SK-N-SH (cell line): ENCODE data around the gene FKBP7. TPM values are rescaled to one million over a fixed set of nuclear protein-coding genes. Genes with fewer than 3 reads are reported as not detected.
"Not testable (repeated sequence)": the region's sequence is repeated elsewhere in the genome, so short reads cannot be mapped to it uniquely, and the experiment has no call there.

Source experiments
- CTCF ChIA-PET: fragments of 300-600, 350-600 bp; formaldehyde crosslinking; extraction: SDS; loops from one replicate; lab custom pipeline; 2021; lab: Yijun Ruan, JAX
- POLR2A ChIA-PET: fragments of 350-600 bp; sonication (Branson Sonifier 250); formaldehyde crosslinking; extraction: SDS; loops from one replicate; lab custom pipeline; 2020; ENCODE audit warnings: antibody characterized with exemption, inconsistent platforms; lab: Yijun Ruan, JAX
- DNase-seq: peaks from one replicate; pipeline ENCODE4 v3.0.0; 2012
- H2AFZ ChIP-seq: fragments of 200-600 bp; sonication (generic); 2 replicates; pipeline ENCODE4 v1.8.1; 2016; ENCODE audit warnings: antibody characterized with exemption, mild to moderate bottlenecking, low read depth
- H3F3A ChIP-seq: fragments of 200-600 bp; sonication (generic); replicated peaks from 2 replicates; pipeline ENCODE3; 2016; ENCODE audit warnings: antibody characterized with exemption, mild to moderate bottlenecking; ENCODE audit not compliant: insufficient read depth
- H3K27ac ChIP-seq, 2 experiments: fragments of 200-500 bp in 1 of 2; fragments of 200-600 bp in 1 of 2; sonication (Bioruptor generic) in 1 of 2; sonication (generic), shearing (Covaris generic) in 1 of 2; 2 replicates each; pipeline versions ENCODE4 v1.5.1 to v1.6.1; 2014 to 2016; ENCODE audit warnings: low read depth in 2 of 2, inconsistent platforms in 1 of 2, low read length in 1 of 2, mild to moderate bottlenecking in 1 of 2, mixed read lengths in 1 of 2
- H3K27me3 ChIP-seq: fragments of 200-600 bp; sonication (generic), shearing (Covaris generic); 2 replicates; pipeline ENCODE4 v1.6.1; 2016; ENCODE audit warnings: mixed run types; ENCODE audit not compliant: insufficient read depth
- H3K36me3 ChIP-seq, 2 experiments: fragments of 200-500 bp in 1 of 2; fragments of 200-600 bp in 1 of 2; sonication (Bioruptor generic) in 1 of 2; sonication (generic) in 1 of 2; replicated peaks in 1 of 2; 2 replicates each; pipeline versions ENCODE3 to v1.5.1; 2014 to 2016; ENCODE audit warnings: low read length in 1 of 2, mild to moderate bottlenecking in 1 of 2; ENCODE audit not compliant: insufficient read depth in 2 of 2, control insufficient read depth in 1 of 2
- H3K4me1 ChIP-seq, 2 experiments: fragments of 200-500 bp in 1 of 2; fragments of 200-600 bp in 1 of 2; sonication (Bioruptor generic) in 1 of 2; sonication (generic), shearing (Covaris generic) in 1 of 2; 2 replicates each; pipeline versions ENCODE4 v1.5.1 to v1.6.1; 2014 to 2016; ENCODE audit warnings: low read depth in 1 of 2, low read length in 1 of 2, mixed run types in 1 of 2; ENCODE audit not compliant: insufficient read depth in 2 of 2, control insufficient read depth in 1 of 2
- H3K4me2 ChIP-seq: fragments of 200-600 bp; sonication (generic), shearing (Covaris generic); 2 replicates; pipeline ENCODE4 v1.6.1; 2017; ENCODE audit warnings: mixed run types
- H3K4me3 ChIP-seq, 2 experiments: fragments of 200-500 bp in 1 of 2; fragments of 200-600 bp in 1 of 2; sonication (Bioruptor generic) in 1 of 2; sonication (generic), shearing (Covaris generic) in 1 of 2; 2 replicates each; pipeline versions ENCODE4 v1.5.1 to v1.8.1; 2014 to 2016; ENCODE audit warnings: low read depth in 2 of 2, inconsistent platforms in 1 of 2, low read length in 1 of 2, mild to moderate bottlenecking in 1 of 2, mixed read lengths in 1 of 2, moderate library complexity in 1 of 2
- H3K79me2 ChIP-seq: fragments of 200-600 bp; sonication (generic); 2 replicates; pipeline ENCODE4 v1.8.1; 2017; ENCODE audit warnings: mild to moderate bottlenecking; ENCODE audit not compliant: insufficient read depth
- H3K9ac ChIP-seq: fragments of 200-600 bp; sonication (generic); 2 replicates; pipeline ENCODE4 v1.6.1; 2017; ENCODE audit warnings: mixed run types
- H3K9me2 ChIP-seq: fragments of 200-600 bp; sonication (generic); 2 replicates; pipeline ENCODE4 v1.6.1; 2017; ENCODE audit warnings: mixed run types
- H3K9me3 ChIP-seq: fragments of 200-600 bp; sonication (generic); 2 replicates; pipeline ENCODE4 v1.6.1; 2017; ENCODE audit warnings: mixed run types, mild to moderate bottlenecking, moderate library complexity
- H4K20me1 ChIP-seq: fragments of 200-600 bp; sonication (generic); 2 replicates; pipeline ENCODE4 v1.6.1; 2017; ENCODE audit warnings: mild to moderate bottlenecking, mixed run types; ENCODE audit not compliant: insufficient read depth
- ELF1 ChIP-seq: IDR thresholded peaks from 2 replicates; pipeline ENCODE4 v1.4.0; 2012
- GATA2 ChIP-seq: sonication (generic); formaldehyde crosslinking; IDR thresholded peaks from 2 replicates; pipeline ENCODE4 v1.5.0; 2020; ENCODE audit warnings: mild to moderate bottlenecking, missing genetic modification reagents
- IRF3 ChIP-seq: fragments of 150-350 bp; IDR thresholded peaks from 2 replicates; pipeline ENCODE4 v1.6.1; 2016; ENCODE audit warnings: mild to moderate bottlenecking, low read depth, low read length
- JUND ChIP-seq: IDR thresholded peaks from 2 replicates; pipeline ENCODE4 v1.4.0; 2012
- MAX ChIP-seq: IDR thresholded peaks from 2 replicates; pipeline ENCODE4 v1.4.0; 2012; ENCODE audit warnings: low read depth
- MEF2A ChIP-seq: IDR thresholded peaks from 2 replicates; pipeline ENCODE4 v1.4.0; 2012; ENCODE audit warnings: low read depth, borderline replicate concordance
- MXI1 ChIP-seq: IDR thresholded peaks from 2 replicates; pipeline ENCODE4 v1.6.1; 2012; ENCODE audit warnings: mild to moderate bottlenecking, low read depth, low read length, improper control_type of control experiment
- PBX3 ChIP-seq: IDR thresholded peaks from 2 replicates; pipeline ENCODE4; 2012
- RCOR1 ChIP-seq: fragments of 150-350 bp; IDR thresholded peaks from 2 replicates; pipeline ENCODE4 v1.6.1; 2017; ENCODE audit warnings: antibody characterized with exemption, low read length
- SMC3 ChIP-seq: IDR thresholded peaks from 2 replicates; pipeline ENCODE4 v1.6.1; 2012; ENCODE audit warnings: low read depth, low read length, improper control_type of control experiment
- TAF1 ChIP-seq: IDR thresholded peaks from 2 replicates; pipeline ENCODE4 v1.6.1; 2012; ENCODE audit warnings: low read depth, mild to moderate bottlenecking, low read length, moderate library complexity, borderline replicate concordance
- USF2 ChIP-seq: fragments of 150-350 bp; IDR thresholded peaks from 2 replicates; pipeline ENCODE4 v1.6.1; 2017; ENCODE audit warnings: antibody characterized with exemption, low read length, low read depth, borderline replicate concordance
- YY1 ChIP-seq: IDR thresholded peaks from 2 replicates; pipeline ENCODE4 v1.4.0; 2012; ENCODE audit warnings: low read depth, mild to moderate bottlenecking
- ZBTB33 ChIP-seq: IDR thresholded peaks from 2 replicates; pipeline ENCODE4 v1.4.0; 2012; ENCODE audit warnings: low read depth, borderline replicate concordance
- WGBS: methylation state at CpG from one replicate; pipeline ENCODE4 v1.1.6; 2017; ENCODE audit warnings: low lambda C conversion rate; 5-methylcytosine and 5-hydroxymethylcytosine counted together
- polyA plus RNA-seq, 3 experiments: library from polyadenylated mRNA; depleted of rRNA; stranded (reverse); fragments of >200 nt; gene quantifications; 2 replicates each; pipeline ENCODE4 v1.2.3, GENCODE V29; 2012

FKBP7 gene
- polyA plus RNA-seq, 1 of the 3 experiments (the other 2 are of a cell fraction): 35.6 TPM

GRCh38 chr2:178527592-178527991 lies 49.2 kb upstream of the FKBP7 start (continued):
- no peak for TF ChIP-seq MXI1
- no peak for TF ChIP-seq TAF1
- no peak for TF ChIP-seq ELF1
- TF ChIP-seq USF2: no peak
- TF ChIP-seq ZBTB33: no peak
- no peak for TF ChIP-seq PBX3

- no peak for DNase-seq
- no peaks in the 10 kb centered on the region for H3K9me3 ChIP-seq
- no peak for TF ChIP-seq MEF2A
- TF ChIP-seq YY1: no peak
- TF ChIP-seq PBX3: no peak
- TF ChIP-seq IRF3: no peak
- TF ChIP-seq MAX: no peak
- no peak for TF ChIP-seq JUND
- no peak for TF ChIP-seq GATA2 (CRISPR knock-in tag)
- TF ChIP-seq SMC3: no peak
- TF ChIP-seq RCOR1: no peak
- TF ChIP-seq, all 33 proteins: peak for 0
- Histone ChIP-seq H3F3A (peaks cover 3% of the 10 kb centered on the region), H3K9ac (no peak overlapping the region), H3K27me3 (no peaks in the 10 kb centered on the region), H3K9me2 (no peaks in the 10 kb centered on the region), H3K4me2 (no peak overlapping the region), H3K4me1 (peaks cover 0 to 3% of the 10 kb centered on the region in 2 experiments; a peak in 2 of 4 replicates), H4K20me1 (no peaks in the 10 kb centered on the region), H3K27ac (no peak overlapping the region), H3K36me3 (peaks cover 0 to 3% of the 10 kb centered on the region in 2 experiments), H3K4me3 (no peak overlapping the region), H2AFZ (no peak overlapping the region), H3K79me2 (peaks cover 76% of the 10 kb centered on the region)
- ChIA-PET CTCF (no interaction called here), POLR2A (no interaction called here)
- 95% methylated on average over 4 of the region's 4 CpGs for WGBS
Observed at GRCh38 chr2:178526256-178526655, 47.9 kb upstream of the FKBP7 start.

- CTCF ChIA-PET, POLR2A ChIA-PET, H3K4me2 ChIP-seq, H4K20me1 ChIP-seq, H3F3A ChIP-seq, H3K4me1 ChIP-seq, H3K27ac ChIP-seq, H3K4me3 ChIP-seq, H3K9me2 ChIP-seq, H3K9ac ChIP-seq, H2AFZ ChIP-seq, H3K9me3 ChIP-seq, H3K27me3 ChIP-seq, DNase-seq, H3K36me3 ChIP-seq: not testable (repeated sequence)
- 87% methylated on average over 1 of the region's 1 CpG for WGBS
- H3K79me2 ChIP-seq: peaks cover 68% of the 10 kb centered on the region
Observed at GRCh38 chr2:178525460-178525859, 47.1 kb upstream of the FKBP7 start.

- H3K27ac ChIP-seq, POLR2A ChIA-PET, H3F3A ChIP-seq, H3K9ac ChIP-seq, H3K9me2 ChIP-seq, H3K27me3 ChIP-seq, H4K20me1 ChIP-seq, H3K36me3 ChIP-seq, CTCF ChIA-PET, H3K4me1 ChIP-seq, H2AFZ ChIP-seq, H3K4me3 ChIP-seq, DNase-seq, H3K4me2 ChIP-seq, H3K9me3 ChIP-seq: not testable (repeated sequence)
- H3K79me2 ChIP-seq: peaks cover 63% of the 10 kb centered on the region
- 95% methylated on average over 5 of the region's 5 CpGs for WGBS
Observed at GRCh38 chr2:178525010-178525409, 46.6 kb upstream of the FKBP7 start.
